Measurements from ENCODE around the gene RBMY1A1.
"Not testable (repeated sequence)": the region's sequence is repeated elsewhere in the genome, so short reads cannot be mapped to it uniquely, and the experiment has no call there.

Gene RBMY1A1

GRCh38 chrY:21534579-21534978, at the start of gene RBMY1A1:
RBMY1A1 (plus strand) TSS chrY:21534879; CDS start chrY:21536892, 2,013 bp downstream.
- not testable (repeated sequence) for DNase-seq (ENCODE audit: low spot score)

GRCh38 chrY:21511038-21511437, 23.6 kb upstream of the RBMY1A1 start, which contains the start of gene RBMY1B:
RBMY1B (plus strand) TSS chrY:21511338; CDS start chrY:21513351, 2,013 bp downstream.
- DNase-seq (ENCODE audit: low spot score), result not testable (repeated sequence)

DNA sequence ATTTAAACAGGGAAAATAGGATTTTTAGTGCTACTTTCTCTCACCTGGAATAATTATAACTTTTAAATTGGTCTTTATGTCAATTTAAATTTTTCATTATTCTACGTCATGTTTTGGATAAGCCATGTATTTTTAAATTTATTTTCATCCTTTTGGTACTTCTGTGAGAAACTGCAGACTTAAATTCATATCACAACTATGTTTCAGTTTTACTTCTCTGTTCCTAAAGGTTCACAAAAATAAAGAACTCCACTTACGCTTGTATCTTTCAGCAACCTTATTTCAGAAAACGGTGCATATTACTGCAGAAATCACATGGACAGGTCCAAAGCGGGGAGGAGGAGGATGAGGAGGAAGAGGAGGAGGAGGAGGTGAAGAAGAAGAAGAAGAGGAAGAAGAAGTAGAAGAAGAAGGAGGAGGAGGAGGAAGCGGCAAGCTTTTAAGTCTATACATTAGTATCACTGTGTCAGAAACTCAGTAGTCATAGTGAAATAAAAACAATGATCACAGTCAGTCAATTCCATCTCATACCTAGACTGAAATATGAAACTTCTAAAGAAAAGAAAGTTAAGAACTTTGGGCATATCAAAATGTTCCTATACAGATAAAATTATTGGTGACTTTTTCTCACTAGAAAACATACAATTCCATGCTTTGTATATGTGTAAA, 24.8 kb downstream of the RBMY1A1 start:
- DNase-seq (ENCODE audit: low spot score), result not testable (repeated sequence)

DNA sequence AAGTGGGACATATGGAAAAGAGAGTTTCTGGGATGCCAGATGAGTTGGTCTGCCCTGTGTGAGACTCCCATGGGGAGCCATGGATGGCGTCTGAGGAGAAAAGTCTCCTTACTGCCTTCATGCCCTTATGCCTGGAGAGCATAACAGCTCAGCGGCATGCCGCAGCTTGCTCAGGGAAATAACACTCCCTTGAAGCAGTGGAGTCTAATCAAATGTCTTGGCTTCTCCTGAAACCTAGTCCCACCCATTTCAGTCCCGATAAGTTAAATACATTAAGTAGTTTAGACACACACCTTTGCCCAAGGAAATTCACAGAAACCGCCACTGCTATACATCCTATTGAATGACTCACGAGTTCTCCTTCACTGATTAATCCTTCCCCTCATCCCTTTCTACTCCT, 50.8 kb downstream of the RBMY1A1 start:
- no peak for DNase-seq (ENCODE audit: low spot score)

DNA sequence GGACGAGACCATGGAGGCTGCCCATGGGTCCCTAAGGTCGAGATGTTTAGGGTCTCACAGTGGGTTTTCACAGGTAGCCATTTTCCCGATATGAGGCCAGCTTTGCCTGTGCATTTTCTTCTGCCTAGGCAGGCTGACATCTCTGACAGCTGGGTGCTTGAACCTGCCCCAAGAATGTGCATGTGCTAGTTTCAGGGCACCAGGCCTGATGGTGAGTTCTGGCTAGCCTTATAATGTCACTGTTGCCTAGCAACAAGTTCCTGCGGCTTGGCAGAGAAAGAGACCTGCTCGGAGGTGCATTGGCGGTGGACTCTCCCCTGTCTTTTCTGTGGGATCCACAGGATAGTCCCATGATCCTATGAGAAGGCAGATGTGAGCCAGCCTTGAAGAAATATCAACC, 51.8 kb downstream of the RBMY1A1 start:
- not testable (repeated sequence) for DNase-seq (ENCODE audit: low spot score)

DNA sequence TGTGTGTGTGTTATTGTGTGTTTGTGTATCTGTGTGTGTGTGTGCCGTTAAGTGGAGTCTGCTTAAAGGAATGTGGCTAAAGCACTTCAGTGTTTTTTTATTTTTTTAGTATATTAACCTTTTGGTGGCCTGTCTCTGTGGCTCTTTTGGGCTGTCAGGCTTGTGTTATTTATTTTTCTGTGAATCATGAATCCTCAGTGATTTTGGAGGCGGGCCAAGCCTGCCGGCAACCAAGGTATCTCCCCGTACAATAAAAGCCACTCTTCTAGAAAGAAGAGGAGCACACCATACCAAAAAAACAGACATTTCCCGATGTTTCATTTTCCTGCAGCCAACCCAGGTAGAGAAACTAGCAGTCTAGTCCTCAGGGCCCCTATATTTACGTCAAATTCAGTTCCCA, 57.4 kb downstream of the RBMY1A1 start:
- DNase-seq (ENCODE audit: low spot score), result no peak

- DNase-seq (ENCODE audit: low spot score), result not testable (repeated sequence)
Measured at GRCh38 chrY:21596287-21596686, 61.6 kb downstream of the RBMY1A1 start.

All from hepatic stellate cell (primary cell).